Common myeloid progenitor, CD34-positive (primary cell): ENCODE data around the gene ALCAM.

Source experiments
- CTCF ChIA-PET: fragments of 350-600 bp; sonication (Branson Sonifier 250); formaldehyde crosslinking; loops from one replicate; lab custom pipeline; 2021; ENCODE audit warnings: antibody characterized with exemption; lab: Charles Lee
- POLR2A ChIA-PET: fragments of 350-600 bp; sonication (Branson Sonifier 250); formaldehyde crosslinking; loops from one replicate; lab custom pipeline; 2021; ENCODE audit warnings: antibody characterized with exemption; lab: Charles Lee
- DNase-seq, 3 donors: peaks; one replicate each; pipeline versions ENCODE4 v3.0.0 to v3.0.0-alpha.2; 2013
- H3K27ac ChIP-seq, 2 experiments: 1 replicate in 1 of 2; 2 replicates in 1 of 2; pipeline ENCODE4 v1.7.0; 2013; ENCODE audit warnings: inconsistent platforms in 2 of 2, low read length in 2 of 2, mild to moderate bottlenecking in 2 of 2, low read depth in 1 of 2, moderate library complexity in 1 of 2; ENCODE audit not compliant: severe bottlenecking in 2 of 2, insufficient read depth in 1 of 2, poor library complexity in 1 of 2
- H3K27me3 ChIP-seq, 5 experiments: replicated peaks in 2 of 5; 1 replicate in 3 of 5; 2 replicates in 2 of 5; pipeline versions ENCODE4 v1.6.1 to v1.7.0; 2013; ENCODE audit warnings: low read length in 4 of 5, mild to moderate bottlenecking in 2 of 5, moderate library complexity in 2 of 5, inconsistent platforms in 1 of 5; ENCODE audit not compliant: insufficient read depth in 5 of 5, control insufficient read depth in 4 of 5
- H3K36me3 ChIP-seq, 4 experiments: 1 replicate in 2 of 4; 2 replicates in 2 of 4; pipeline versions ENCODE4 v1.6.1 to v1.7.0; 2013; ENCODE audit warnings: low read length in 3 of 4, control low read depth in 1 of 4, mild to moderate bottlenecking in 1 of 4; ENCODE audit not compliant: control insufficient read depth in 4 of 4, insufficient read depth in 4 of 4
- H3K4me1 ChIP-seq, 4 experiments: 1 replicate in 3 of 4; 2 replicates in 1 of 4; pipeline versions ENCODE4 v1.6.1 to v1.7.1; 2013; ENCODE audit warnings: low read length in 3 of 4, mild to moderate bottlenecking in 3 of 4, control low read depth in 1 of 4, inconsistent platforms in 1 of 4, moderate library complexity in 1 of 4; ENCODE audit not compliant: control insufficient read depth in 4 of 4, insufficient read depth in 4 of 4; ENCODE audit errors: control extremely low read depth in 1 of 4
- H3K4me3 ChIP-seq, 7 experiments: 1 replicate in 4 of 7; 2 replicates in 3 of 7; pipeline versions ENCODE4 v1.5.1 to v1.7.0; 2013; ENCODE audit warnings: mild to moderate bottlenecking in 7 of 7, low read length in 6 of 7, moderate library complexity in 6 of 7, inconsistent platforms in 2 of 7, low read depth in 2 of 7, control low read depth in 1 of 7; ENCODE audit not compliant: insufficient read depth in 4 of 7, control insufficient read depth in 1 of 7; ENCODE audit errors: extremely low read depth in 1 of 7
- H3K9me3 ChIP-seq, 5 experiments: 1 replicate in 4 of 5; 2 replicates in 1 of 5; pipeline versions ENCODE4 v1.6.1 to v1.7.1; 2013; ENCODE audit warnings: low read length in 4 of 5, mild to moderate bottlenecking in 2 of 5, inconsistent platforms in 1 of 5, low read depth in 1 of 5, moderate library complexity in 1 of 5; ENCODE audit not compliant: control insufficient read depth in 4 of 5, insufficient read depth in 2 of 5; ENCODE audit errors: control extremely low read depth in 1 of 5
- WGBS: methylation state at CpG from one replicate; pipeline ENCODE4 v1.1.5; 2013; ENCODE audit not compliant: insufficient coverage; 5-methylcytosine and 5-hydroxymethylcytosine counted together

ALCAM gene

DNA sequence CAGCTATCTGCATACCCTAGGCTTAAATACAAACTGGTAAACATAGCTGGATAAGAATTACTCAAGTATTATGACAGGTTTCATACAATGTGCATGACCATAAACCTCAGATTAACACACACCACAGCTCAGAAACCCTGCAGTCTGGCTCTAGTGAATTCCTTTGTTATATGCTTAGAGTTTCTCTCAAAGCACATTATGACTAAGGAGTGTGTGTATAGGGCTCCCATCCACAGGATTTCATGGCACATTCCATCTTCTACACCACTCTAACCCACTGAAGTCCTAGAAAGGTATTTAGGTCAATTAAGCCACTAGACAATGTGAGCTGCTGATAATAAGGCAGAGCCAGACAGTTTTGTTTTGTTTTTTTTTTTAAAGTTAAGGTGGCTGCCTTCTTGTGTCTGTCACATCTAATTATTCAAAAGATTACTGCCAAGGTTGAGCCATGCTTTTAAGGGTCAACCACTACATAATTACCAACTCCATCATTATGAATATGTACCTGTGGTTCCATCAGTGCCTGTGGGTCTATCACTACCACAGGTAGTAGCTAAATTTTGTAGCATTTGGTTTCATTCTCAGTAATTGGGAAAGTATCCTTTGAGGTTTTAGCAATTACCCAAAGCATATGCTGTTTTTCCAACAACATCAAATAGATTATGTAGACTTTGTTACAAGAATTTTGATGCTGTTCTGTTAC is 107.0 kb downstream of the ALCAM start:
- ChIA-PET CTCF (interaction anchor here (1.1 kb wide), 1 partner anchor 15 kb away, joined by 3 read pairs; no protein-coding TSS in a partner anchor), POLR2A (interaction anchor here (0.6 kb wide), 1 partner anchor 8 kb away, joined by 4 read pairs; no protein-coding TSS in a partner anchor)
- peak in 2 of 3 donors; percentile 26 to 48 for DNase-seq
- H3K27me3 ChIP-seq, result no peaks in the 10 kb centered on the region
- no peak overlapping the region for H3K27ac ChIP-seq
- peaks cover 0 to 5% (median 0%) of the 10 kb centered on the region in 4 experiments for H3K4me1 ChIP-seq
- H3K4me3 ChIP-seq, result no peak overlapping the region
- no peaks in the 10 kb centered on the region for H3K36me3 ChIP-seq
- peaks cover 3 to 22% (median 5%) of the 10 kb centered on the region in 5 experiments for H3K9me3 ChIP-seq

DNA sequence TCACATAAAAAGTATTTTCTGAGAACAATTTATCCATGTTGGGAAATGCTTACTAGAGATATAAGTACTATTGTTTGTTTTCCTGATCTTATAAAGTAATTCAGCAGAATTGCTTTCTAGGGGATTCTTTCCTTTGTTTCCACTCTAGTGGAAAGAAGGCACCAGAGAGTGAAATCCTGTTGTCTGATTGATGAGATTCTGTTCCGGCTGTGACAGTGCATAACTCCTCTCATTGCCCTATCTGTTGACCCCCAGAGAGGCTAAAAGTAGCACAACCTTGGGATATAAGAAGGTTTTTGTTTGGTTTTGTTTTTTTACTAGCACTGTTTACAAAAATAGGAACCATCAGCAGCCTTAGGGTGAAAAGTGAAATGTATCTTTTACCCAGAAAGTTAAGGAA is 114.1 kb downstream of the ALCAM start:
- ChIA-PET CTCF (interaction anchor here (1.7 kb wide), 1 partner anchor 15 kb away, joined by 7 read pairs; no protein-coding TSS in a partner anchor), POLR2A (no interaction called here)
- no CpG with 5 or more reads among the region's 1 CpG for WGBS
- DNase-seq, result no peak
- no peaks in the 10 kb centered on the region for H3K36me3 ChIP-seq
- no peak overlapping the region for H3K4me3 ChIP-seq
- peaks cover 0 to 4% (median 0%) of the 10 kb centered on the region in 4 experiments for H3K4me1 ChIP-seq
- H3K9me3 ChIP-seq, result peaks cover 3 to 23% (median 5%) of the 10 kb centered on the region in 5 experiments
- H3K27ac ChIP-seq, result no peak overlapping the region
- H3K27me3 ChIP-seq, result no peaks in the 10 kb centered on the region

DNA sequence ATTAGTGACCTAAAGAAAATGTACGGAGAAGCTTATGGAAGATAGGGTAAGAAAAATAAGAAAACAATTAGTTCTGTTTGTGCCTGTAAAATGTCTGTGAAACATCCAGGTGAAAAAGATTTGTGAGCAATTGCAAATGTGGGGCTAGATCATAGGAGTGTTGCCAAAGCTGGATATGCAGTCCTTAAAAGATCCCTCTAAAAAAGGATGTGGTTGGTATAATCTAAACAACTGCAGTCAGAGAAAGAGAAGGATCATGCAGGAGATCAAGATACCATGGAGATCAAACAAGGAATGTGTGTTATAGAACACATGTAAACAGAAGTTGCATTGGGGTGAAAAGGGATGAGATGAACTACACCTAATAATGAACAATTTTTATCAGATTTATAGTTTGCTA is 116.8 kb downstream of the ALCAM start:
- H3K4me1 ChIP-seq, result no peaks in the 10 kb centered on the region
- no peak overlapping the region for H3K27ac ChIP-seq
- ChIA-PET POLR2A (no interaction called here), CTCF (interaction anchor here (1.1 kb wide), 1 partner anchor 900 kb away, joined by 4 read pairs; no protein-coding TSS in a partner anchor)
- no peak for DNase-seq
- H3K27me3 ChIP-seq, result no peaks in the 10 kb centered on the region
- WGBS, result 50% methylated on average over 1 of the region's 1 CpG
- no peaks in the 10 kb centered on the region for H3K36me3 ChIP-seq
- peaks cover 0 to 8% (median 0%) of the 10 kb centered on the region in 5 experiments for H3K9me3 ChIP-seq
- H3K4me3 ChIP-seq, result no peak overlapping the region

- Histone ChIP-seq H3K27me3 (no peaks in the 10 kb centered on the region), H3K27ac (no peak overlapping the region), H3K9me3 (peaks cover 0 to 22% (median 8%) of the 10 kb centered on the region in 5 experiments), H3K4me1 (no peaks in the 10 kb centered on the region), H3K36me3 (peaks cover 0 to 9% (median 1%) of the 10 kb centered on the region in 4 experiments), H3K4me3 (no peak overlapping the region)
- ChIA-PET POLR2A (no interaction called here), CTCF (no interaction called here)
- DNase-seq, result no peak
- WGBS, result no CpG with 5 or more reads among the region's 4 CpGs
Observed at GRCh38 chr3:105490045-105490444, 123.3 kb downstream of the ALCAM start.

- H3K4me1 ChIP-seq, result no peaks in the 10 kb centered on the region
- ChIA-PET CTCF (no interaction called here), POLR2A (no interaction called here)
- H3K4me3 ChIP-seq, result no peak overlapping the region
- no peak for DNase-seq
- peaks cover 0 to 17% (median 8%) of the 10 kb centered on the region in 5 experiments for H3K9me3 ChIP-seq
- H3K36me3 ChIP-seq, result peaks cover 0 to 9% (median 1%) of the 10 kb centered on the region in 4 experiments
- 95% methylated on average over 3 of the region's 3 CpGs for WGBS
- H3K27me3 ChIP-seq, result no peaks in the 10 kb centered on the region
- no peak overlapping the region for H3K27ac ChIP-seq
Observed at GRCh38 chr3:105493305-105493892, 126.7 kb downstream of the ALCAM start.

GRCh38 chr3:105495021-105495420 is 128.3 kb downstream of the ALCAM start:
- H3K4me3 ChIP-seq, result no peak overlapping the region
- H3K27ac ChIP-seq, result no peak overlapping the region
- peaks cover 0 to 3% (median 0%) of the 10 kb centered on the region in 4 experiments for H3K4me1 ChIP-seq
- peaks cover 0 to 9% (median 1%) of the 10 kb centered on the region in 4 experiments for H3K36me3 ChIP-seq
- CTCF ChIA-PET, result no interaction called here
- 88% methylated on average over 2 of the region's 2 CpGs for WGBS
- no peak for DNase-seq
- peaks cover 0 to 16% (median 8%) of the 10 kb centered on the region in 5 experiments for H3K9me3 ChIP-seq
- POLR2A ChIA-PET, result no interaction called here
- H3K27me3 ChIP-seq, result no peaks in the 10 kb centered on the region

DNA sequence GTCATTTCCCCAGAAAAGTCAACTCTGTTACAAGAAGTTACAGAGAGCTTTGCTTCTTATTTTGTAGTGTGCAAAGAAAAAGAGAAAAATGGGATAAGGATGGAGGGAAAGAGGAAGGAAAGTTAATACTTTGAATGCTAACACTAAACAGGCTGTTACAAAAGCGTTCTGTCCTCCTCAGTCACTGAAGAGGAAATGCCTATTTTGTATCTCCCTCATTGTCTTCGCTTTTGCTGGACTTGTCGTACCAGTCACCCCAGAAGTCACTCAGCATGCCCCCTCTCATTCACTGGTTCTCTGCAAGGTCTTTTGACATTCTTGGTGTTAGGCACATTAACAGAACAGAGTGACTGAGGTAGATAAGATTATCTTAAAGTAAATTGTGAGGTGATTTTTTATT is 129.6 kb downstream of the ALCAM start:
- no peak overlapping the region for H3K4me3 ChIP-seq
- H3K4me1 ChIP-seq, result peaks cover 0 to 3% (median 0%) of the 10 kb centered on the region in 4 experiments
- no peaks in the 10 kb centered on the region for H3K36me3 ChIP-seq
- no peaks in the 10 kb centered on the region for H3K27me3 ChIP-seq
- WGBS, result no CpG with 5 or more reads among the region's 3 CpGs
- CTCF ChIA-PET, result no interaction called here
- peaks cover 0 to 4% (median 0%) of the 10 kb centered on the region in 5 experiments for H3K9me3 ChIP-seq
- H3K27ac ChIP-seq, result no peak overlapping the region
- POLR2A ChIA-PET, result no interaction called here
- no peak for DNase-seq
